HFFc6 (cell line): ENCODE results near the gene RPUSD1. TPM values are rescaled to one million over a fixed set of nuclear protein-coding genes. Genes with fewer than 3 reads are reported as not detected.
"Not testable (repeated sequence)": the region's sequence is repeated elsewhere in the genome, so short reads cannot be mapped to it uniquely, and the experiment has no call there.

Source experiments
- DNase-seq: peaks from one replicate; pipeline ENCODE4 v3.0.0-alpha.2; 2018
- H3K27ac Mint-ChIP-seq: 2 replicates; pipeline ENCODE4 v1.8.0; 2020; ENCODE audit warnings: mild to moderate bottlenecking, mixed read lengths
- H3K27me3 Mint-ChIP-seq: 2 replicates; pipeline ENCODE4 v1.8.0; 2021; ENCODE audit warnings: mild to moderate bottlenecking, moderate library complexity, mixed read lengths; ENCODE audit not compliant: insufficient read depth
- H3K36me3 Mint-ChIP-seq: 2 replicates; pipeline ENCODE4 v1.8.0; 2021; ENCODE audit warnings: low read depth, mixed read lengths
- H3K4me1 Mint-ChIP-seq: 2 replicates; pipeline ENCODE4 v1.8.0; 2020; ENCODE audit warnings: low read depth, mixed read lengths
- H3K4me3 Mint-ChIP-seq: 2 replicates; pipeline ENCODE4 v1.8.0; 2020; ENCODE audit warnings: mild to moderate bottlenecking, moderate library complexity, mixed read lengths
- H3K9me3 Mint-ChIP-seq: 2 replicates; pipeline ENCODE4 v1.8.0; 2020; ENCODE audit warnings: mild to moderate bottlenecking, mixed read lengths
- CTCF ChIP-seq: fragments of 200-600 bp; sonication (generic); IDR thresholded peaks from 2 replicates; pipeline ENCODE4 v1.5.0; 2021; ENCODE audit warnings: antibody characterized with exemption, mild to moderate bottlenecking
- total RNA-seq, 6 experiments: library from RNA; stranded (reverse); fragmentation: NEBNext Ultra II Directional; extraction: Animal tissue kit (Norgen Biotek cat#: 25700); gene quantifications; 2 replicates in 1 of 6; 3 replicates in 5 of 6; pipeline ENCODE4 v1.2.3, GENCODE V29; 2021

The RPUSD1 gene
- total RNA-seq, 6 experiments from 2014 or later: 23.8 to 32.8 (median 25.8) TPM

GRCh38 chr16:778447-778846 lies 9.7 kb downstream of the RPUSD1 start:
- Mint-ChIP-seq H3K36me3 (no peaks in the 10 kb centered on the region), H3K4me1 (peaks cover 7% of the 10 kb centered on the region), H3K4me3 (no peak overlapping the region), H3K27me3 (peaks cover 9% of the 10 kb centered on the region), H3K9me3 (no peaks in the 10 kb centered on the region), H3K27ac (no peak overlapping the region)
- no peak for TF ChIP-seq CTCF
- no peak for DNase-seq

GRCh38 chr16:777826-778225 lies 10.4 kb downstream of the RPUSD1 start:
- peaks cover 9% of the 10 kb centered on the region for H3K27me3 Mint-ChIP-seq
- peaks cover 7% of the 10 kb centered on the region for H3K4me1 Mint-ChIP-seq
- H3K4me3 Mint-ChIP-seq: peak overlapping the region; percentile 42; the same call in 1 of the 2 replicates
- no peaks in the 10 kb centered on the region for H3K9me3 Mint-ChIP-seq
- H3K36me3 Mint-ChIP-seq: no peaks in the 10 kb centered on the region
- no peak for DNase-seq
- H3K27ac Mint-ChIP-seq: peak overlapping the region; percentile 71
- no peak for TF ChIP-seq CTCF

GRCh38 chr16:776824-777223 lies 11.4 kb downstream of the RPUSD1 start:
- H3K4me3 Mint-ChIP-seq: no peak overlapping the region
- no peak for TF ChIP-seq CTCF
- no peak for DNase-seq
- peak overlapping the region; percentile 33 for H3K27ac Mint-ChIP-seq
- H3K27me3 Mint-ChIP-seq: peaks cover 7% of the 10 kb centered on the region
- no peaks in the 10 kb centered on the region for H3K9me3 Mint-ChIP-seq
- H3K4me1 Mint-ChIP-seq: peaks cover 7% of the 10 kb centered on the region
- no peaks in the 10 kb centered on the region for H3K36me3 Mint-ChIP-seq

- H3K9me3 Mint-ChIP-seq, H3K36me3 Mint-ChIP-seq, H3K27me3 Mint-ChIP-seq, H3K4me1 Mint-ChIP-seq, DNase-seq, H3K4me3 Mint-ChIP-seq, H3K27ac Mint-ChIP-seq: not testable (repeated sequence)
Measured at GRCh38 chr16:776298-776697, 11.9 kb downstream of the RPUSD1 start.

- peaks cover under 1% of the 10 kb centered on the region; the same call in 1 of the 2 replicates for H3K27me3 Mint-ChIP-seq
- no peak for TF ChIP-seq CTCF
- peaks cover 7% of the 10 kb centered on the region for H3K4me1 Mint-ChIP-seq
- H3K27ac Mint-ChIP-seq: no peak overlapping the region
- H3K36me3 Mint-ChIP-seq: no peaks in the 10 kb centered on the region
- H3K9me3 Mint-ChIP-seq: no peaks in the 10 kb centered on the region
- DNase-seq: no peak
- no peak overlapping the region for H3K4me3 Mint-ChIP-seq
Measured at GRCh38 chr16:775236-775796, 12.9 kb downstream of the RPUSD1 start.

- Mint-ChIP-seq H3K36me3 (no peaks in the 10 kb centered on the region), H3K9me3 (no peaks in the 10 kb centered on the region), H3K4me1 (peaks cover 7% of the 10 kb centered on the region), H3K27me3 (no peaks in the 10 kb centered on the region; the same call in 1 of the 2 replicates), H3K27ac (no peak overlapping the region), H3K4me3 (no peak overlapping the region)
- no peak for TF ChIP-seq CTCF
- no peak for DNase-seq
Measured at GRCh38 chr16:774086-775001, 13.8 kb downstream of the RPUSD1 start.
